GM19238 (cell line): ENCODE measurements around the gene PRC1.
A peak's percentile ranks its signal among the peaks of the same experiment; 100 is the strongest.

Experiments
- DNase-seq: peaks from one replicate; pipeline ENCODE4 v3.0.0; 2011; ENCODE audit warnings: low spot score; ENCODE audit not compliant: insufficient read length

Gene PRC1

DNA sequence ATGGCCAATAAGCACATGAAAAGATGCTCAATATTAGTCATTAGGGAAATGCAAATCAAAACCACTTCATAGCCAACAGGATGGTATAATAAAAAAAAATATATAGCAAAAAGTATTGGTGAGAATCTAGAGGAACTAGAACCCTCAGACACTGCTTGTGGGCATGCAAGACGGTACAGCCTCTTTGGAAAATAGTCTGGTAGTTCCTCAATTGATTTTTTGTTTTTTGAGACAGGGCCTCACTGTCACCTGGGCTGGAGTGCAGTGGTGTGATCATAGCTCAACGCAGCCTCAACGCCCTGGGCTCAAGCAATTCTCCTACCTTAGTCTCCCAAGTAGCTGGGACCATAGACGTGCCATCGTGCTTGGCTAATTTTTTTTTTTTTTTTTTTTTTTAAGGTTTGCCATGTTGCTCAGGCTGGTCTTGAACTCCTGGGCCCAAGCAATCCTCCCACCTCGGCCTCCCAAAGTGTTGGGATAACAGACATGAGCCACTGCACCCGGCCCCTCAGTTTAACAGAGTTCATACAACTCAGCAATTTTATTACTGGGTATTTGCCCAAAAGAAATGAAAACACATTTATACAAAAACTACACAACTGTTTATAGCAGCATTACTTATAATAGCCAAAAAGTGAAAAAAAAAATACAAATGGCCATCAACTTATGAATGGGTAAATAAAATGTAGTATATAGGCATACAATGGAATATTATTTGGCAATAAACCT, 5.1 kb downstream of the PRC1 start:
- no peak for DNase-seq

DNA sequence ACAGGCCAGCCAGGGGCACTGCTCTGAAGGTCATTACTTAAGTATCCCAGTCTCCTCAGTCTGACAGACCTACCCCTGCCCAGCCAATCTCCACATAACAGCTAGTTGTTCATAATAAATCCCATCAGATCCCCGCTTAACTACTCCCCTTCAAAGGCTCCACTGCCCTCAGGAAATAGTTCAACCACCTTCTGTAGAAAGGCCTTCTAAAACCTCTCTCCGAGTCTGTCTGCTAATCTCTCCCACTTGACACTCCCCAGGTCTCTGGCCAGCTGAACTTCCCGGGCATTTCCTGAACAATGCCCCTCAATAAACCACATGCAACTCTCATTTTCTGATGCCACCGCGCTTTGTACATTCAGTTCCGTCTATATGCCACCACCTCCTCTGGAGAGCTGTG, 6.0 kb downstream of the PRC1 start:
- DNase-seq = no peak

DNA sequence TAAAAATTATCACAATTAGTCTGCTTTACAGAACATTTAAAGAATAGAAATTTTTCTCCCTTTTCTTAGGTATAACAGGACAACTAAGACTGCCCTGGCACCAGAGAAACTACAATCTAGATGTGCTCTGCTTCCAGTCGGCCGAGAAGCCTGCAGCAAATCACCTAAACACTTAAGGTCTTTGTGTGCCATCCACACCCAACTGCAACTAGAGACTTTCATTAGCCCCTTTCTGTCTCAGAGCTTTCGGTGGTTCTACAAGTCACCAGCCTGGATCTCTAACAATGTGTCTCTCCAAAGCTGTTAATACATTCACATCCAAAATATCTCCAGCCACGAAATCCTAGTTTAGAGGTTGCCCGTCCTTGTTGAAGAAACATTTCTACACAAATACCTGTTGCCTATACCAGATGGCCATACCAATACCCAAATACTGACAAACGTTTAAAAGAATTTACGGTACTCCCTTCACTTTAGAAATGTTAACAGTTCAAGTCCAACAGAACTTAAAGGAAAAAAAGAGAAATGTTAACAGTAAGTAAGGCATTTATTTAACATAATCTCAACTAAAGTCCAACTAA, 6.7 kb downstream of the PRC1 start:
- DNase-seq = no peak

DNA sequence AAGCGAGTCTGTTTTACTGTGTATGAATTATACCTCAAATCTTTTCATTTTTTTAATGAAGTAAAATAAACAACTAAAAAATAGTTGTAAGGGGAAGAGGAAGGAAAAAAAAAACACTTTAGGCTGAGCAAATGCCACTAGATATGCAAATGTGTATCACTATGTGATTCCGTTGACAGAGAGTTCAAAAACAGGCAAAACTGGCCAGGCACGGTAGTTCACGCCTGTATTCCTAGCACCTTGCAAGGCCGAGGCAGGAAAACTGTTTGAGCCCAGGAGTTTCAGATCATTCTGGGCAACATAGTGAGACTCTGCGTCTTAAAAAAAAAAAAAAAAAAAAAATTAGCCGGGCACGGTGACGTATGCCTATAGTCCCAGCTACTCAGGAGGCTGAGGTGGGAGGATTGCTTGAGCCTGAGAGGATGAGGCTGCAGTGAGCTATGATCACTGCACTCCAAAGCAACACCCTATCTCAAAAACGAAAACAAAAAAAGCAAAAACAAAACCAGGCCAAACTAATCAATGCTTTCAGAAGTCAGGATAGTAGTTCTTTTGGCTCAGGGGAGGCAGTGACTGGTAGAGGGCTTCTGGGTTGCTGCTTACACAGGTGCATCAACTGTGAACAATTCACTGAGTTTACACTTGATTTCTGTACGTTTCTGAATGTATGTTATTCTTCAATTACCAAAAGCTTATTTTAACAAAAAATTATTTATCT, 7.4 kb downstream of the PRC1 start:
- peak; percentile 24 for DNase-seq

DNA sequence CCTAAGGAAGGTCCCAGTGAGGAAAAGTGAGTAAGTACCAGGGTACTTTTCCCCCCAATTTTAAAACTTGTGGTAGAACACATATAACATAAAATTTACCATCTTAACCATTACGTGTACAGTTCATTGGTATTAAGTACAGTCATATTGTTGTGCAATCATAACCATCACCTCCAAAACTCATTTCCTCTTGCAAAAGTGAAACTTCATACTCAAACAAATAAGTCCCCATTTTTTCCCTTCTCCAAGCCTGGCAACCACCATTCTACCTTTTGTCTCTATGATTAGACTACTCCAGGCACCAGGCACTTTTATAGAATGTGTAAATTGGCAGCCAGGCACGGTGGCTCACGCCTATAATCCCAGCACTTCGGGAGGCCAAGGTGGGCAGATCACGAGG, 12.2 kb downstream of the PRC1 start:
- no peak for DNase-seq

DNA sequence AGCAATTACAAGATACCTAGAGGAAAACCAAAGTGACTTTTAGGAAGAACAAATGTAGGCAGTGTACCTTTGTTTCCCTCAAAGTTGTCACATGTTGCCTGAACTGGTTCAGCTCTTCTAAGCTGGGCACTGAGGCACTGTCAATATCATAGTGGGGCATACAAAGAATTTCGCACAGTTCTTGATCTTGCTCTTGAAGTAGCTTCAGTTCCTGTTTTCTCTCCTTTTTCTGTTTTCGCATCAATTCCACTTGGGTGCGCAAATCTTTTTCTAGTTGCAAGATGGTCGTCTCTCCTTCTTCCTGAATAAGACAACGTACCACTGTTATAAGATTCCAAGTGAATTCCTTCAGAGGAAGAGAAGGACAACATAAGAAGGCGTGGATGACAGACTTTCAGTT, 12.7 kb downstream of the PRC1 start:
- DNase-seq = peak; percentile 21

DNA sequence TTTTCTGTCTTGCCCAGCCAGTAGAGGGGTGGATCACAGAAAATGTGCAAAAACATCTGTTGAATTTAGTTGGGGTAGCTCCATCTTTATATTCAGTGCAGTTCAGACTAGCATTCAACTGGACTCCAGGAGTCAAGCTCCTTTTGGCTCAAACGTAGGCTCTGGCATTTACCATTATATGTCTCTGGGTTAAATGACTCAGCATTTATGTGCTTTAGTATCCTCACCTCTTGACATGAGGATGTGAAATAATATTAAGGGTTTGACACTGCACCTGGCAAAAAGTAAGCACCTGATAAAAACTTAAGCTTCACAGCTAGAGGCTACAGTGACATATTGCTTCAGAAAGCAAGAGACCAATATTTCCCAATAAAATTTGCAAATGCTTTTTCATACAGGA, 14.8 kb downstream of the PRC1 start:
- no peak for DNase-seq

DNA sequence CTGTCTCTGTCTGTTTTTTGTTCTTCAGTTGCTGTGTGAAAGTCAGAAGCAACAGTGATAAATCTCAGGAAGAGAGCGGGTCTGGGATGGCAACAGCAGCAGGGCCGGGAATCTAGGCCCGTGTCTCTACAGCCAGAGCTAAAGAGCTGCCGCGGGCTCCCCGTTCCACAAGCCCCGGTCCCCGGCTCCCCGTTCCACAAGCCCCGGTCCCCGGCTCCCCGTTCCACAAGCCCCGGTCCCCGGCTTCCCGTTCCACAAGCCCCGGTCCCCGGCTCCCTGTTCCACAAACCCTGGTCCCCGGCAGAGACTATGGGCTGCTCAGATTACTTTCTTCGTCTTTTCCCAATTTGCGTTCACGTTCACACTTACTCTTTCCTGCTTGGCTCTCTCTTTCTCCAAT, 20.1 kb downstream of the PRC1 start:
- no peak for DNase-seq

DNA sequence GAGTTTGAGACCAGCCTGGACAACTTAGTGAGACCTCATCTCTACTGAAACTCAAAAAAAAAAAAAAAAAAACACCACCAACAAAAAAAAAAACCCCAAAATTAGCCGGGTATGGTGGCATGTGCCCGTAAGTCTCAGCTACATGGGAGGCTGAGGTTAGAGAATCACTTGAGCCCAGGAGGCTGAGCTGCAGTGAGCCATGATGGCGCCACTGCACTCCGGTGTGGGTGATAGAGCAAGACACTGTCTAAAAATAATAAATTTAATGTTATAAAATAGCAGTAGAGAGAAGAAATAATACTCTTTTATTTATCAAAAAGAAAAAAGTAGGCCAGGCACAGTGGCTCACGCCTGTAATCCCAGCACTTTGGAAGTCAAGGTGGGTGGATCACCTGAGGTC, 22.2 kb downstream of the PRC1 start:
- DNase-seq = no peak

DNA sequence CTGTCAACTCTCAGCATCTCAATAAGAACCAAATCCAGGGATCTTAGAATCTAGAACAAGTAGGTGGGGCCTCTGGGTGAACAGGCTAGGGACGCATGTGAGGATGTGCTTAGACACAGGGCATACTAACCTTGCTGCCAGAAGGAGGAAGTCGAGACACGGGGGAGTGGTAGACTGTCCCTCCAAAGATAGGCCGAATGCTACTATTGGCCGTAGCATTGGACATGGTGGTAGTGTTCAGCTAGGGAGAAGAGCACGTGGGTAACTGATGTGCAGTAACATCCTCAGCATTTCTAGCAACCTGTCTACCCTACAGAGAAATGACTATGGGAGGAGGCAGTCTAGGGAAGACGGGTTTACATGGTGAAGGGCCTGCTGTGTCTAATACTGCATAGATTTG, 24.1 kb downstream of the PRC1 start:
- no peak for DNase-seq

DNA sequence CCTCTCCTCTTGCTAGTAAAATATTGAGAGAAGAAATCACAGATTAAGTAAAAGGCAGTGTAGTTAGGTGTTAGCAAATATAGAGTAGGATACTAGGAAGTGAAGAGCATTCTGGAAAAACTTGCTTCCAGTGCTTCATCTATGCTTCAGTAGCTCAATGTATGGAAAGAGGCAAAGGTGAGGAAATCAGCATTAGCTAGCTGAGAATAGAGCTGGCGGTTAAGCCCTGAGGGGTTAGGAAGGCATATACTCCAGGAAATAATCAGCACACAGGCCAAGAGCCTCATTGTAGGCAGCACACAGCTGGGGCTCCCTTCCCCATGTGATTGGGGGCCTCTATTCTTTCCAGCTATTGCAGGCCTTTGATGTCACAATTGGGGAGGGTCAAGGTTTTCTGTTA, 25.9 kb downstream of the PRC1 start:
- DNase-seq = no peak

DNA sequence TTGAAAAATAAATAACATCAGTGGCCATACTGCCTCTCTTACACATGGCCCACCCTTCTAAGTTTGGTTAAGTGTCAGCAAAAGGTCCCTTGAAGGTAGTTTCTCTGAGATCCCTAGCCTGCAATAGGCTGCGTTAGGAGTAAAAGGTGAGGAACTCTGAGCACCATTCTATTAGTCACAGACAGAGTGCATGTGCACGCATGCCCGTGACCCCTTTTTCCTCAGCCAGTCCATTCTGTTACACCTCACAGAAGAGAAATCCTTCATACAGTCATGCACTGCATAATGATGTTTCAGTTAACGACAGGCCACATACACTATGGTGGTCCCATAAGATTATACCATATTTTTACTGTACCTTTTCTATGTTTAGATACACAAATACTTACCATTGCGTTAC, 27.1 kb downstream of the PRC1 start:
- DNase-seq = no peak

DNA sequence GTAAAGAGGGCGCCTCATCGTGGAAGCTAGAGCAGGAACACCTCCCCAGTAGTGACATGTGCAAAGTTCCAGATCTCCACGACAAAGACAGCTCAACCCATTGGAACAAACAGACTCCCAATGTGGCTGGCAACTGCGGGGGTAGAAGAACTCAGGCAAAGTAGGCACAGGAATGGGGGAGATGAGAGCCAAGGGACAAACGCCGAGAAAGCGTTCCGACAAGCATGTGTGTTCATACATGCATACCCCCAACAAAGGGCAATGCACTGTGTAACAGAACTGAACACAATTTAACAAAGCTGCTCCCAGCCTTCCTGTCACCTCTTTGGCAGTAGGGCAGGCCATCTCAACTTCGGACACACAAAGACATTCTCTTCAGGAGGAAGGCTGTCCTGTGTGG, 28.1 kb downstream of the PRC1 start:
- DNase-seq = no peak

DNA sequence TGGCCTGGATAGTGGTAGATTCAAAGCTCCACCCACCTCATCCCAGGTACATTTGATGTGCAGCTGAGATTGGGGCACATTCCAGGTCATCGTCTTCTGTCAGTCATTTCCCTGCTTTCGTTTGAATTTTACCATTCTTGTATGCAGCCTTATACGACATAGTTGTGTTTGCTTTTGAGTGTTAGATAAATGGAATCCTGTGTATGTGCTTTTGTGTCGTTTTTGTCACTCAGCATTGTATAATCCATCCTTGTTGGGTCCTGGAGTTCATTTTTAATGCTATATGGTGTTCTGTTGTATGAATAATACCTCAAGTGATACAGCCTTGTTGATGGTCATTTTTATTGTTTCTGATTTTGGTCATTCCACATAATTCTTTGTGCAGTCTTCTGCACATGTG, 32.3 kb downstream of the PRC1 start:
- DNase-seq = no peak

DNA sequence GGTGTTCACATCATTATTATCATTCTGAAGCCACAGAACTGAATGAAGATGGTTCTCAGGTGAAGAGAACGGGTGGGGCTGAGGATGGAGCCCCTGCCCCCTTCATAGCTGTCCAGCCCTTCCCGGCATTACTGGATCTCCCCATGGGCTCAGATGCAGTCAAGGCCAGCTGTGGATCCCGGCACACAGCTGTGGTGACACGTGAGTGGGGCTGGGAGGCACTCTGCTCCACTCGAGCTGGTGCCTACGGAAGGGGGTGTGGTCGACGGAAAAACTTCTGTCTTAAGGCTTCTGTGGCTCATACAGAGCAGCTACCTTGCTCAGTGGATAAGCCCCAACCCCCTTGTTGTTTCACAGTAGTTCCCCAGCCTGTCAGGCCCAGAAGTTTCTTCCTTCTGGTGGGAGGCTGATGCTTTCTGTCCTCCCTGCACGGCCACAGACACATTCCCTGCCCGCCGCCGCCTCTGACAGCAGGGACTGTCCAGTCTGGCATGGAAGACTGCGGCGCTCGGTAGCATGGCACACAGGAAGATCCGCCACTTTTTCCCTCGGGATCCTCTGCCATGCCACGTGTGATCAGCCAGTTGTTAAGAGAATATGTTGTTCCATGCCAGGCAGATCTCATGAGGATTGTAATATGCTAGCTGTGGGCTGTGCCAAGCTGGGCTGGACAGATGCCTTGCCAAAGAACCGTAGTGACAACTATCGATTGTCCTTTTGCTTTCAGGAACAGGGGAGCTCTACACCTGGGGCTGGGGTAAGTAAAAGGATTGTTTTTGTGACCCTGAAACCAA, 33.8 kb downstream of the PRC1 start:
- no peak for DNase-seq

DNA sequence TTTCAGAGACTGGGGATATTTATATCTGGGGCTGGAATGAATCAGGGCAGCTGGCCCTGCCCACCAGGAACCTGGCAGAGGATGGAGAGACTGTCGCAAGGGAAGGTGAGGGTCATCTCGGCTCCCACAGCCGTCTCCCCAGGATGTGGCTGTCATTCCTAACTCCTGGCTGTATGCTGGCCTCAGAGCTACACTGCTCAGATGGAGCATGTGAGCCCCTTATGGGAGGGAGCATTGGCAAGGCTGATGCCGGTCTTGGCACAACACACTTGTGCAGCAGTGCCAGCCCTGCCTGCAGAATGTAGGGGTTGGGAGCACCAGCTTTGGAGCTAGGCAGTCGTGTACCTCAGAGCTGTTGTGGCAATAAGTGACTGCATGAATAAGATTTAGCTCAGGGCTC, 34.4 kb downstream of the PRC1 start:
- no peak for DNase-seq

DNA sequence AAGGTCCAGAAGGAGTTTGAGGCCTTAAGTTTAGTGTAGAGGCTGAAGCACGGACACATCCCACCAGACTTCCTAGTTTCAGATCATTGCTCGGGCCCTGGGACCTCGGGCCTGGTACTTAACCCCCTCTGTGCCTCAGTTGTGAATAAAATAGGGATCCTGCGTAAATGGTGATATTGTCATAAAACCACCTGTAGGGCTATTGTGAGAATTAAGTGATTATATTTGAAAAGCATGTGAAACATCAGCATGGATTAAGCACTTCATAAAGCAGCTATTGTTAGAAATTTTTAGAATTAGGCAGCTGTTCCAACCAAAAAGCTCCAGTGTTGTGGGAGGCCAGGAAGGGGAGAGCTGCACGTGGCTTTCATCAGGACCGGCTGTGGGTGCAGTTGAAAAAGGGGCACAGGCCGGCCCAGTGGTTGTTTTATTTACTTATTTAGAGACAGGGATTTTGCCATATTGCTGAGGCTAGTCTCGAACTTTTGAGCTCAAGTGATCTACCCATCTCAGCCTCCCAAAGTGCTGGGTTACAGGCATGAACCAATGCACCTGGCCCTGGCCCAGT, 35.2 kb downstream of the PRC1 start:
- DNase-seq = no peak

DNA sequence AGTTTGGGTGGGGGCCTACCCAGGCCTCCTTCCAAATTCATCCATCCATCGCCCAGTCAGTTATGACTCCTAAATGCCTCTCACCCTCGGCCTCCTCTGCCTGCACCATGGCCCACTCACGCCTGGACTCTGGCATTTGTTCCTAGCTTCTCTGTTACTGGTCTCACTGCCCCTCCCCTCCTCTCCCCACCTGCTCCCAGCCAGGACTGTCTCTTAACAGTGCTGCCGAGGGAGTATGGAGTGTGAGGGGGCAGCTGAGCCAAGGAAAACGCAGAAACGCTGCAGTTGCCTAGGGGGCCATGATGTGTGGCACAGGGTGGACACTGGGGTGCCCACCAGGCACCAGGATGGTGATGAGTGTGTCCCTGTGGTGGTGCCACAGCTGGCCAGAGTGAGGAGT, 36.5 kb downstream of the PRC1 start:
- no peak for DNase-seq

DNA sequence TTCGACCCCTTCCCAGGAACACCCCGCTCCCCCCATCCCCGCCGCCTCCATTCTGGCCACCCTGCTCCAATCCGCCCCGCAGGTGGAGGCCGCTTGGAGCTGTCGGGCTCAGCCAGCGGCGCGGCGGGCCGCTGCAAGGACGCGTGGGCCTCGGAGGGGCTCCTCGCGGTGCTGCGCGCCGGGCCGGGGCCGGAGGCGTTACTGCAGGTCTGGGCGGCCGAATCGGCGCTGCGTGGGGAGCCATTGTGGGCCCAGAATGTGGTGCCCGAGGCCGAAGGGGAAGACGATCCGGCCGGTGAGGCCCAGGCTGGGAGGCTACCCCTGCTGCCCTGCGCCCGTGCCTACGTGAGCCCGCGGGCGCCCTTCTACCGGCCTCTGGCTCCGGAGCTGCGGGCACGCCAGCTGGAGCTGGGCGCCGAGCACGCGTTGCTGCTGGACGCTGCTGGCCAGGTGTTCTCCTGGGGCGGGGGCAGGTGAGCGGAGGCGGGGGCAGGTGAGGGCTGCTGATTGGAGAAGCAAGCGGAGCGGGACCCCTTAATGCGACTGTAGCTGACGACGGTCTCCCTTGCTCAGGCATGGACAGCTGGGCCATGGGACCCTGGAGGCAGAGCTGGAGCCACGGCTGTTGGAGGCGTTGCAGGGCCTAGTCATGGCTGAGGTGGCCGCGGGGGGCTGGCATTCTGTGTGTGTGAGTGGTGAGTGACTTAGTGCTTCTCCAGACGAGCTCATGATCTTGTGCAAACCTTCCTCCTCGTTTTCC, 37.1 kb downstream of the PRC1 start:
- DNase-seq = no peak

DNA sequence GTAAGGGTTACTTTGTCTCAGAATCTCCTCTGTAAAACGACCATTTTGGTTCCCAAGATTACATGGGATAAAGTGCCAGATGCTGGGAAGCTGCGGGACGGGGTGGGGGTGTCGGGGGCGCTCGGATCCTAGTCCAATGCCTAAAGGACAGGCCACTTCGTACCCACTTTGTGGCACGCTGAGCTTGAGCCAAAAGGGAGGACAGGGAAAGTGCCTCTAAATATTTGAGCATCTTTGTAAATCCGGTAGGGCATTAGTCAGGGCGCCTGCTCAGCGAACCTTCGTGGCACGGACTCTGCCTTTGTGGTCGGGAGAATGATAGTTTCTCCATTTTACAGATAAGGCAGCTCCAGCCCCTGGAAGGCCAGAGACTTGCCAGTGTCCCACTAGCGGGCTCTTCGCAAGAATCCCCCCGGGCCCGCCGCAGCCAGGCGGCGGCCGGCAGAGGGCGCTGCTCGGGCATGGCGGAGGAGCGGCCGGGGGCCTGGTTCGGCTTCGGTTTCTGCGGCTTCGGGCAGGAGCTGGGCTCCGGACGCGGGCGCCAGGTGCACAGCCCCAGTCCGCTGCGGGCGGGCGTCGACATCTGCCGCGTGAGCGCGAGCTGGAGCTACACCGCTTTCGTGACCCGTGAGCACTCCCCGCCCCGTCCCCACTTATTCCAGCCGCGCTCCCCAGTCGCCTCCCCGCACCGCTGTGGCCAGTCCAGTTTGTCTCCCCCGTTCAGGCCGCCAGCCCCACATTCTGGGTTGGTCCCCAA, 37.9 kb downstream of the PRC1 start:
- peak; percentile 85 for DNase-seq
